Liver (tissue), 2 donors: ENCODE data around the gene PKP4.

ENCODE experiments used
- FOXA1 ChIP-seq: IDR thresholded peaks from 2 replicates; pipeline ENCODE4 v1.6.1; 2016; ENCODE audit warnings: antibody characterized with exemption
- TF ChIP-seq, protein P1 (sequence below): fragments of 150-350 bp; IDR thresholded peaks from 2 replicates; pipeline ENCODE4 v1.5.1; 2017; ENCODE audit warnings: improper control_type of control experiment, low read depth, low read length; ENCODE audit not compliant: missing input control
- donor health status: healthy.

DNA sequence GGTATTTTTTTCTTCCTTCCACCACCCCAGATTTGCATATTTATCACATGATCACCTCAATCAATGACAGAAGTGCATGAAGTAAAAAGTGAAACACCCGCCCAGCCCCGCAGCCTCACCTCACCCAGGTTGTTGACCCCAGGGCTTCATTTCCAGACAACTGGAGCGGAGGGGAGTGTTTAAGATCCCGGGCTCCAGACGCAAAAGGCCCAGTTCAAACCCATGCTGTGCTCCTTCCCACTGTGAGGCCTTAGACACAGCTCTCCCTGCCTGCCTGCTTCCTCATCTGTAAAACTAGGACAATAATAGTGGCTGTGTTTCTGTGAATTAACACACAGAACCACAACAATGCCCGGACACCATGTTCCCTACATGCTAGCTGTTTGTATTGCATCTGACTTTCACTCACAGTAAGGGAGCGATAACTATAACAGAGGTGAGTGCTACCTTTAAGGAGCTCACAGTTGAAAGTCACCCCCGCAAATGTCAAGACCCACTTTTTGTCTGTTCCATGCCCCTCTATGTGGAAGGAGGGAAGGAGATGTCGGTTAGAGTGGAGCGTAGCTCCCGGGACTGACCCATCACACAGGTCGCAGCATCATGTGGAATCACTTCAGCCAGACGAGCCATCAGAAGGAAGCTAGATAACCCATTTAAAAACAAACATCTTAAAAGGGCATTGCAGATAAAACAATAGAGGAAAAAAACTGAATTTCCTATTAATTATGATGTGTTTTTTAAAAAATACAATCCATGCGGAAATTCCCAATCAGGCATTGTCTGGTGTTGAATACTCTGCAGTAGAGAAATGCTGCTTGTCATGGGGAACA lies 260.8 kb downstream of the PKP4 start:
- TF ChIP-seq, protein P1, sequence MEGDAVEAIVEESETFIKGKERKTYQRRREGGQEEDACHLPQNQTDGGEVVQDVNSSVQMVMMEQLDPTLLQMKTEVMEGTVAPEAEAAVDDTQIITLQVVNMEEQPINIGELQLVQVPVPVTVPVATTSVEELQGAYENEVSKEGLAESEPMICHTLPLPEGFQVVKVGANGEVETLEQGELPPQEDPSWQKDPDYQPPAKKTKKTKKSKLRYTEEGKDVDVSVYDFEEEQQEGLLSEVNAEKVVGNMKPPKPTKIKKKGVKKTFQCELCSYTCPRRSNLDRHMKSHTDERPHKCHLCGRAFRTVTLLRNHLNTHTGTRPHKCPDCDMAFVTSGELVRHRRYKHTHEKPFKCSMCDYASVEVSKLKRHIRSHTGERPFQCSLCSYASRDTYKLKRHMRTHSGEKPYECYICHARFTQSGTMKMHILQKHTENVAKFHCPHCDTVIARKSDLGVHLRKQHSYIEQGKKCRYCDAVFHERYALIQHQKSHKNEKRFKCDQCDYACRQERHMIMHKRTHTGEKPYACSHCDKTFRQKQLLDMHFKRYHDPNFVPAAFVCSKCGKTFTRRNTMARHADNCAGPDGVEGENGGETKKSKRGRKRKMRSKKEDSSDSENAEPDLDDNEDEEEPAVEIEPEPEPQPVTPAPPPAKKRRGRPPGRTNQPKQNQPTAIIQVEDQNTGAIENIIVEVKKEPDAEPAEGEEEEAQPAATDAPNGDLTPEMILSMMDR = no peak
- no peak for TF ChIP-seq FOXA1
